ENCODE measurements around the gene PDZK1.

PDZK1 gene

GRCh38 chr1:145740269-145740668, 33.1 kb upstream of the PDZK1 start:
- Histone ChIP-seq H3K36me3 (ENCODE audit: insufficient read depth) (0 out of 2 replicates have a peak, but pooled peaks cover 4% of the 10 kb centered on the region), H3K79me2 (ENCODE audit: insufficient read depth, low read depth) (no peaks in the 10 kb centered on the region), H3K4me2 (no peak overlapping the region)

GRCh38 chr1:145736191-145736590, 29.0 kb upstream of the PDZK1 start:
- no peak overlapping the region for H3K9ac ChIP-seq
- H2AFZ ChIP-seq (ENCODE audit: low read depth) = no peak overlapping the region
- peaks cover 9% of the 10 kb centered on the region for H3K4me1 ChIP-seq (ENCODE audit: low read depth, poor library complexity, severe bottlenecking)
- no peak overlapping the region for H3K27ac ChIP-seq
- no peak for TF ChIP-seq CTCF (conservative IDR thresholded peaks at IDR 0.05; ENCODE audit: low read depth, low read length)
- H4K20me1 ChIP-seq (ENCODE audit: insufficient read depth) = no peaks in the 10 kb centered on the region
- no peak overlapping the region for H3K4me3 ChIP-seq (IDR thresholded peaks at IDR 0.05; ENCODE audit: insufficient read depth, low read depth, low read length)
- no peaks in the 10 kb centered on the region for H3K27me3 ChIP-seq (ENCODE audit: insufficient read depth, low read depth)
- no peaks in the 10 kb centered on the region for H3K36me3 ChIP-seq (ENCODE audit: insufficient read depth)
- H3K79me2 ChIP-seq (ENCODE audit: insufficient read depth, low read depth) = no peaks in the 10 kb centered on the region
- H3K4me2 ChIP-seq = no peak overlapping the region

More at GRCh38 chr1:145740269-145740668, 33.1 kb upstream of the PDZK1 start:
- TF ChIP-seq CTCF (conservative IDR thresholded peaks at IDR 0.05; ENCODE audit: low read depth, low read length) = no peak
- H2AFZ ChIP-seq (ENCODE audit: low read depth) = no peak overlapping the region
- H3K9ac ChIP-seq = no peak overlapping the region
- peaks cover 16% of the 10 kb centered on the region for H3K4me1 ChIP-seq (ENCODE audit: low read depth, poor library complexity, severe bottlenecking)
- H4K20me1 ChIP-seq (ENCODE audit: insufficient read depth) = no peaks in the 10 kb centered on the region
- H3K27ac ChIP-seq = no peak overlapping the region
- no peak overlapping the region for H3K4me3 ChIP-seq (IDR thresholded peaks at IDR 0.05; ENCODE audit: insufficient read depth, low read depth, low read length)
- no peaks in the 10 kb centered on the region for H3K27me3 ChIP-seq (ENCODE audit: insufficient read depth, low read depth)

- 0 out of 2 replicates have a peak, but pooled peaks have one; percentile 28 for TF ChIP-seq CTCF (conservative IDR thresholded peaks at IDR 0.05; ENCODE audit: low read depth, low read length)
- Histone ChIP-seq H3K4me1 (ENCODE audit: low read depth, poor library complexity, severe bottlenecking) (no peaks in the 10 kb centered on the region), H3K4me2 (no peak overlapping the region), H3K27me3 (ENCODE audit: insufficient read depth, low read depth) (no peaks in the 10 kb centered on the region), H4K20me1 (ENCODE audit: insufficient read depth) (no peaks in the 10 kb centered on the region), H2AFZ (ENCODE audit: low read depth) (no peak overlapping the region), H3K9ac (no peak overlapping the region), H3K36me3 (ENCODE audit: insufficient read depth) (no peaks in the 10 kb centered on the region), H3K4me3 (IDR thresholded peaks at IDR 0.05; ENCODE audit: insufficient read depth, low read depth, low read length) (no peak overlapping the region), H3K79me2 (ENCODE audit: insufficient read depth, low read depth) (no peaks in the 10 kb centered on the region), H3K27ac (no peak overlapping the region)
Measured at GRCh38 chr1:145730900-145731299, 23.7 kb upstream of the PDZK1 start.

GRCh38 chr1:145730467-145730866, 23.3 kb upstream of the PDZK1 start:
- Histone ChIP-seq H3K27ac (no peak overlapping the region), H2AFZ (ENCODE audit: low read depth) (no peak overlapping the region), H3K27me3 (ENCODE audit: insufficient read depth, low read depth) (no peaks in the 10 kb centered on the region), H3K9ac (no peak overlapping the region), H3K4me3 (IDR thresholded peaks at IDR 0.05; ENCODE audit: insufficient read depth, low read depth, low read length) (no peak overlapping the region), H3K4me2 (no peak overlapping the region), H3K79me2 (ENCODE audit: insufficient read depth, low read depth) (no peaks in the 10 kb centered on the region), H3K4me1 (ENCODE audit: low read depth, poor library complexity, severe bottlenecking) (no peaks in the 10 kb centered on the region), H4K20me1 (ENCODE audit: insufficient read depth) (no peaks in the 10 kb centered on the region), H3K36me3 (ENCODE audit: insufficient read depth) (no peaks in the 10 kb centered on the region)
- no peak for TF ChIP-seq CTCF (conservative IDR thresholded peaks at IDR 0.05; ENCODE audit: low read depth, low read length)

Measured in KMS-11 (cell line).